ENCODE measurements around the gene OSTF1. TPM values are rescaled to one million over a fixed set of nuclear protein-coding genes. Genes with fewer than 3 reads are reported as not detected.

The OSTF1 gene
- total and polyA plus RNA-seq, 2 experiments from 2014 or later = 15.6 to 24.0 TPM

- Histone ChIP-seq H3K79me2 (replicated peaks; ENCODE audit: insufficient read depth) (no peaks in the 10 kb centered on the region; the same call in 1 of the 2 replicates), H3K27me3 (ENCODE audit: insufficient read depth) (no peaks in the 10 kb centered on the region), H4K20me1 (replicated peaks; ENCODE audit: insufficient read depth) (no peaks in the 10 kb centered on the region; the same call in 1 of the 2 replicates), H3K4me2 (no peak overlapping the region), H3K36me3 (ENCODE audit: insufficient read depth) (no peaks in the 10 kb centered on the region), H2AFZ (no peak overlapping the region), H3F3A (replicated peaks; ENCODE audit: low read depth) (no peaks in the 10 kb centered on the region), H3K4me1 (ENCODE audit: insufficient read depth) (no peaks in the 10 kb centered on the region), H3K9me2 (ENCODE audit: insufficient read depth) (no peaks in the 10 kb centered on the region), H3K4me3 (no peak overlapping the region), H3K27ac (ENCODE audit: low read depth) (no peak overlapping the region)
- Mint-ChIP-seq H3K27me3 (ENCODE audit: insufficient read depth, low read depth, poor library complexity) (no peaks in the 10 kb centered on the region), H3K36me3 (ENCODE audit: low read depth) (peaks cover 10% of the 10 kb centered on the region; the same call in 1 of the 3 replicates), H3K9me3 (no peaks in the 10 kb centered on the region), H3K4me3 (no peak overlapping the region), H3K27ac (no peak overlapping the region), H3K4me1 (peaks cover 2% of the 10 kb centered on the region; the same call in 1 of the 3 replicates)
- TF ChIP-seq CREB1 (CRISPR knock-in tag; IDR thresholded peaks at IDR 0.05; ENCODE audit: low read depth) = no peak
- TF ChIP-seq ETS1 (IDR thresholded peaks at IDR 0.05) = no peak
- TF ChIP-seq POLR2AphosphoS5 (IDR thresholded peaks at IDR 0.05; ENCODE audit: low read depth) = no peak
- TF ChIP-seq EZH2phosphoT487 (IDR thresholded peaks at IDR 0.05; ENCODE audit: unreplicated experiment) = no peak
- TF ChIP-seq, protein P1, sequence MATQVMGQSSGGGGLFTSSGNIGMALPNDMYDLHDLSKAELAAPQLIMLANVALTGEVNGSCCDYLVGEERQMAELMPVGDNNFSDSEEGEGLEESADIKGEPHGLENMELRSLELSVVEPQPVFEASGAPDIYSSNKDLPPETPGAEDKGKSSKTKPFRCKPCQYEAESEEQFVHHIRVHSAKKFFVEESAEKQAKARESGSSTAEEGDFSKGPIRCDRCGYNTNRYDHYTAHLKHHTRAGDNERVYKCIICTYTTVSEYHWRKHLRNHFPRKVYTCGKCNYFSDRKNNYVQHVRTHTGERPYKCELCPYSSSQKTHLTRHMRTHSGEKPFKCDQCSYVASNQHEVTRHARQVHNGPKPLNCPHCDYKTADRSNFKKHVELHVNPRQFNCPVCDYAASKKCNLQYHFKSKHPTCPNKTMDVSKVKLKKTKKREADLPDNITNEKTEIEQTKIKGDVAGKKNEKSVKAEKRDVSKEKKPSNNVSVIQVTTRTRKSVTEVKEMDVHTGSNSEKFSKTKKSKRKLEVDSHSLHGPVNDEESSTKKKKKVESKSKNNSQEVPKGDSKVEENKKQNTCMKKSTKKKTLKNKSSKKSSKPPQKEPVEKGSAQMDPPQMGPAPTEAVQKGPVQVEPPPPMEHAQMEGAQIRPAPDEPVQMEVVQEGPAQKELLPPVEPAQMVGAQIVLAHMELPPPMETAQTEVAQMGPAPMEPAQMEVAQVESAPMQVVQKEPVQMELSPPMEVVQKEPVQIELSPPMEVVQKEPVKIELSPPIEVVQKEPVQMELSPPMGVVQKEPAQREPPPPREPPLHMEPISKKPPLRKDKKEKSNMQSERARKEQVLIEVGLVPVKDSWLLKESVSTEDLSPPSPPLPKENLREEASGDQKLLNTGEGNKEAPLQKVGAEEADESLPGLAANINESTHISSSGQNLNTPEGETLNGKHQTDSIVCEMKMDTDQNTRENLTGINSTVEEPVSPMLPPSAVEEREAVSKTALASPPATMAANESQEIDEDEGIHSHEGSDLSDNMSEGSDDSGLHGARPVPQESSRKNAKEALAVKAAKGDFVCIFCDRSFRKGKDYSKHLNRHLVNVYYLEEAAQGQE (IDR thresholded peaks at IDR 0.05; ENCODE audit: unreplicated experiment) = no peak
- no peak for TF ChIP-seq EZH2 (IDR thresholded peaks at IDR 0.05; ENCODE audit: low read depth, unreplicated experiment)
- no peak for TF ChIP-seq ZNF331 (CRISPR knock-in tag; IDR thresholded peaks at IDR 0.05; ENCODE audit: low read depth)
- TF ChIP-seq NANOG (IDR thresholded peaks at IDR 0.05; ENCODE audit: borderline replicate concordance) = no peak
- TF ChIP-seq ZNF114 (CRISPR knock-in tag; IDR thresholded peaks at IDR 0.05) = no peak
- no peak for TF ChIP-seq JUNB (IDR thresholded peaks at IDR 0.05; ENCODE audit: unreplicated experiment)
- TF ChIP-seq CTCF (conservative IDR thresholded peaks at IDR 0.05; ENCODE audit: low read depth in 2 of 2) = no peak
- TF ChIP-seq STAT1 (IDR thresholded peaks at IDR 0.05; ENCODE audit: unreplicated experiment) = no peak
- TF ChIP-seq ZNF462 (CRISPR knock-in tag; IDR thresholded peaks at IDR 0.05) = no peak
- DNase-seq (ENCODE audit: low spot score) (no peak), ATAC-seq (no peak)
Measured at GRCh38 chr9:75116306-75116705, 28.0 kb downstream of the OSTF1 start.
